Left renal pelvis (tissue), 4 donors: Measurements from ENCODE around the gene DLG5. TPM values are rescaled to one million over a fixed set of nuclear protein-coding genes. Genes with fewer than 3 reads are reported as not detected.

Source experiments
- DNase-seq, 4 donors: peaks; one replicate each; pipeline ENCODE4 v3.0.0-alpha.2; 2013; ENCODE audit warnings: low read depth in 4 of 4, low spot score in 3 of 4
- polyA plus RNA-seq, 4 donors: library from polyadenylated mRNA; unstranded; fragments of 120-200 nt; gene quantifications; one replicate each; pipeline ENCODE4 v1.2.1, GENCODE V29; 2013; ENCODE audit not compliant: insufficient read length in 4 of 4

DLG5 gene
- polyA plus RNA-seq, 4 donors, result 36.3 to 47.2 (median 39.2) TPM

GRCh38 chr10:77913090-77913489 lies 13.5 kb downstream of the DLG5 start:
- no peak for DNase-seq

DNA sequence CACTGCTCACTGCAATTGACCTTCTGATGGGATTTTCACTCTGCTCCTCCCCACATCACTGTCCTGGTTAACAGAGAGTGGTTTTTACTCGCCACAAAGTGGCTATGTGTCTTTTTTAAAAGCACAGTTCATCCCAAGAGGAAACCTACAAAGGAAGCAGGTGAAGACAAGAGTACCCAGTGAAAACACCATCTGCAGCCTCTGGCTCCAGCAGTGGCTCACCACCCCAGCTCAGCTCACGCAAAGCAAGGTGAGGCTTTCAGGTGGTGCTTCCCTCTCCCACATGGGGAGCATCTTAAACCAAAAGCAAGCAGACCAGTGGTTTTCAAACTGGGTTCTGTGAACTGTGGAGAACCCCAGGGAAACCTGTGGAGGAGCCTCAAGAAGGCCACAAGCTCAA lies 14.0 kb downstream of the DLG5 start:
- no peak for DNase-seq

GRCh38 chr10:77911535-77912123 lies 14.9 kb downstream of the DLG5 start:
- no peak for DNase-seq

DNA sequence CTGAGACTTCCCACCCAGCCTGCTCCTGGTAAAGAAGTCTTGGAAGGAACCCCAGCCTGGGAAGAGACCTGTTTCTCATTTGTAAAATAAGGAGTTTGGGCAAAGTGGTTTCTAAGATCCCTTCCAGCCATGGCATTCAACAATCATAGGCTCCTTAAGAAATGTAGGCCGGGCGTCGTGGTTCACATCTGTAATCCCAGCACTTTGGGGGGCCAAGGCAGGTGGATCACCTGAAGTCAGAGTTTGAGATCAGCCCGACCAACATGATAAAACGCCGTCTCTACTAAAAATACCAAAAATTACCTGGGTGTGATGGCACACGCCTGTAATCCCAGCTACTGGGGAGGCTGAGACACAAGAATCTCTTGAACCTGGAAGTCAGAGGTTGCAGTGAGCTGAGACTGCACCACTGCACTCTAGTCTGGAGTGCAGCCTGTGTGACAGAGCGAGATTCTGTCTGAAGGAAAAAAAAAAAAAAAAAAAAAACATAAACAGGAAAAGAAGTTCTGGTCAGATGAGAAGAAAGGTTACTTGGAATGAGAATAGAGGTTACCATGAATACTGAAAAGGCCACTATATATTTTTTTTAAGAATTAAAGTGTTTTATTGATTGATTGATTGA lies 15.9 kb downstream of the DLG5 start:
- no peak for DNase-seq

GRCh38 chr10:77909749-77910375 lies 16.7 kb downstream of the DLG5 start:
- DNase-seq, result no peak

GRCh38 chr10:77909021-77909748 lies 17.4 kb downstream of the DLG5 start:
- no peak for DNase-seq

DNA sequence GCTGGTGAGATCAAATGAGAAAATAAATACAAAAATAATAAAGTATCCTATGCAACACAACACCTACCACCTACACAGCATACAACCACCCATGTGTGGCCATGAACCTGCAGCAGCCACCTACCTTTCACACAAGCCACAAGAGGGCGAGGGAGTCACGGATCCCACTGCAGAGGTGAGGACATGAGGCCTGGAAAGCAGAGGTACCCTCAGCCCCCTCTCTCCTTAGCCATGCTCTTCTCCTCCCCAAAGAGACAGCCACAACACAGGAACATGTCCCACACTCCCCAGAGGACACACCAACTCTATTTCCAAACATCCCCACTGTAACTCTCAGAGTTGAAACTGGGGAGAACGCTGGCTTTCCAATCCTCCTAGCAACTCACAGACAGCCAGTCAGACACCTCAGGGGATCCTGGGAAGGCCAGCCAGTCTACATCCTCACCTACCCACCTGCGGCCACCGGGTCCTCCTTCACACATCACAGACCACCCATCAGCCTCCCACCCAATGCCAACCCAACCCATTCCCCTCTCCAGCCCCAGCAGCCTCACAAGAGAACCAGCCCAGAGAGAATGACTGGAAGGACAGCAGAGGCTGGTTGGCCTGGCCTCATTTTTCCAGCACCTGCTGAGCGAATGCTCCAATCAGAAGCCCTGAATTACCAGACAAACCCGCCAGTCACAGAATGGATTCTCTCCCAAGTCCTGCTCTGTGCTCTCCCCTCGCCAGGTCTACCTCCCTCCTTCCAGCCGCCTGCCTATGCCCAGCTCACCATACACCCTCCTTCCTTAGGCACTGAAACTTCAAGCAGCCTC lies 18.4 kb downstream of the DLG5 start:
- DNase-seq, result no peak

DNA sequence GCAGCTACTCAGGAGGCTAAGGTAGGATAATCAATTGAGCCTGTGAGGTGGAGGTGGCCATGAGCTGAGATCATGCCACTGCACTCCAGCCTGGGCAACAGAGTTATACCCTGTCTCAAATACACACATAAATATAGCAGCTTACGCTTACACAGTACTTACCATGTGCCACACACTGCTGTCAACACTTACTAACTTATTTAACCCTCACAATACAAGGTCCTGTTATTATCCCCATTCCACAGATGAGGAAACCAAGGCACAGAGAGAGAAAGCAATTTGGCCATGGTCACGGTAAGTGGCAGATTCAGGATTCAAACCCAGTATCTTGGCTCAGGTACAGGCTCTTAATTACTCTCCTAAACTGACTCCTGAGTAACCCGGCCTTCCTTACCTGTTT lies 19.1 kb downstream of the DLG5 start:
- DNase-seq, result no peak

- DNase-seq, result no peak
These were observed 19.6 kb downstream of the DLG5 start for GRCh38 chr10:77906951-77907421.

GRCh38 chr10:77905781-77906180 lies 20.8 kb downstream of the DLG5 start:
- DNase-seq, result no peak

GRCh38 chr10:77905086-77905748 lies 21.3 kb downstream of the DLG5 start:
- DNase-seq, result no peak

GRCh38 chr10:77904100-77904840 lies 22.3 kb downstream of the DLG5 start:
- DNase-seq, result no peak

DNA sequence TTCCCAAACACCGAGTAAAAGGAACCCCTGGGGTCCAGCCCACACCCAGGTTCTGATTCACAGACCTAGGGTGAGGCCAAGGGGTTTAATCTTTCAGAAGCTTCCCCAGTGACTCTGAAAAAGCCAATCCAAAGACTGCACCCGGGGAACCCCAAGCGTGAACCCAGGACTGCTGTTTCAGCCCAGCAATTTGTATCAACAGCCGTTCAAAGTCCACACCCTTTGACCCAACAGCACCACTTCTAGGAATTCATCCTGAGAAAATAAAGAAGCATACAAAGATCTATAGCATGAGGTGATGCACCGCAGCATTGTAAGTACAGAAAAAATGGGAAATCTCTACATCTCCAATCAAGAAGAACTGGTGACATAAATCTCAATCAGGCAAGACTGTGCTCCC lies 24.4 kb downstream of the DLG5 start:
- no peak for DNase-seq

DNA sequence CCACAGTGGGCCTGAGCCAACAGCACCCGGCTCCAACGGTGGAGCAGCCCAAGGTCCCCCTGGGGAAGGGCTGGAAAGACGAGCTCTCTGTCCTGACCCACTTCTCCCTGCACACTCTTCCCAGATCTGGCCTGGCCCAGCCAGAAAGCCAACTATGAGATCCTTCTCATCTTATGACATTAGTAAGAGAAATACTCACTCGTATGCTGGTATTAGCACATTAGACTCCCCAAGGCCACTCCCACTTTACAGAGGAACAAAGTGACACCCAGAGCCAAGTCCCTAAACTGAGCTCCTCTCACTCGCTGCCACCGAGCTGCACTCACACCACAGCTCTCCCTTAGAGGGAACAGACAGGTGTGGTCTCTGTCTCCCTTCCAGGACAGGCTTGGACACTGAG lies 24.8 kb downstream of the DLG5 start:
- no peak for DNase-seq

DNA sequence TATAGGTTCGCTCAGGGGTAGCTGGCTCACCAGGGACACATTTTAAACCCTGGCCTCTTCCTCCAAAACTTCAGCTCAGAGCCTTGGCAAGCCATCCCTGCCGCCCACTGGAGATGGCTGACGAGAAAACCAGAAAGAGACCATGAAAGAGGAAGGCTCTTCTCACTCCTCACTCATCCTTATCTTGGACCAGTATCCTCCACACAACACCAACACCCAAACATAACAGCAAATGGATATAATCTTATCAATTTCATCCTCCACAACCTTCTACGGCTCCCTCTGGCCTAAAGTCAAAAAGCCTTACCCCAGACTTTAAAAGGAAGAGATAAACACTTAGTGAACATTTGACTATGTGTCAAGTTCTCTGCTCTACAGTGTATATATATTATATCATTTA lies 26.9 kb downstream of the DLG5 start:
- no peak for DNase-seq

- no peak for DNase-seq
These were observed 27.5 kb downstream of the DLG5 start for GRCh38 chr10:77899080-77899477.

DNA sequence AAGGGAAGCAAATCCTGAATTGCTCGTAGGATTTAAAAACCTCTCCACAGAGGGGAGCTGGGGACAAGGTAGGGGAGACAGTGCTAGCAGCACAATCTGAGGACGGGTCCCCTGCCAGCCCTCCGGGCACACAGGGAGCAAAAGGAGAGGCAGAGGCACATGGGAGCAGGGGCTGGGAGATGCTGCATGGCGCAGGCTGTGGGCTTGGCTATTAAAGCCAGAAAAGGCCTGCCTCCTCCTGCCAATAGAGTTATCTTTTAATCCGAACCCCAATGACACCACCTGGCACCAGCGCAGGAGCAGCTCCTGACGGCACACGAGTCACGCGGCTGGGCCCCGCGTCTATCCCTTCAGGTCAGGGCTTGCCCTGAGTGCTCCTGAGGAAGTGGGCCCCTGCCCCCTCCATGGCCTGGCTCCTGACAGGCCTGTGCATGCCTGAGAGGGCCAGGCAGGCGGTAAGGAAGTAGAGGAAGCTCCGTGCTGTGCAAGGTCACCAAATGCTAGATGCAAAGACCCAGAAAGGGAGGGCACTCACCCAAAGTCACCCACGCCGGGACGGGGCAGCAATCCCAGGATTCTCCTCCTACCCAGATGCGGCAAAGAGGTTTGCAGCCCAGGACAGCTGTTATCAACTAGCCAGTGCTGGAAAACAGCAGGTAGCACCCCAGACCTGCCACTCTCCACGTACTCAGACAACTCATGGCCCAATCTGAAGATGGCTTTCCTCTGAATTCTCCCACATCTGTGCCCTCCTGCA lies 28.1 kb downstream of the DLG5 start:
- DNase-seq, result no peak

DNA sequence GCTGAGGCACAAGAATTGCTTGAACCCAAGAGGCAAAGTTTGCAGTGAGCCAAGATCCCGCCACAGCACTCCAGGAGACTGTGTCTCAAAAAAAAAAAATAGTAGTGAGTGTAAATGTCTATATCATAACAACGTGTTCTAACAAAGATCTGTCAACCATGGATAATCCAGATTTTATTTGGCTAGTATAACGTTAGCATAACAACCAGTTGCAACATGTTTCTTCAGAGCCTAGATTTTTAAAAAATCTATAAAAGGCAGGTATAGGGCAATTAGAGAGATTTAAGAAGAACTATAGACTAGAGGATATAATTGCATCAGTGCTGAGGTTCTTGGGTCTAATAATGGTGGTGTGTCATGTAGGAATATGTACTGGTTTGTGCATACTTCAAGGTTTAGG lies 30.5 kb downstream of the DLG5 start:
- DNase-seq, result no peak

DNA sequence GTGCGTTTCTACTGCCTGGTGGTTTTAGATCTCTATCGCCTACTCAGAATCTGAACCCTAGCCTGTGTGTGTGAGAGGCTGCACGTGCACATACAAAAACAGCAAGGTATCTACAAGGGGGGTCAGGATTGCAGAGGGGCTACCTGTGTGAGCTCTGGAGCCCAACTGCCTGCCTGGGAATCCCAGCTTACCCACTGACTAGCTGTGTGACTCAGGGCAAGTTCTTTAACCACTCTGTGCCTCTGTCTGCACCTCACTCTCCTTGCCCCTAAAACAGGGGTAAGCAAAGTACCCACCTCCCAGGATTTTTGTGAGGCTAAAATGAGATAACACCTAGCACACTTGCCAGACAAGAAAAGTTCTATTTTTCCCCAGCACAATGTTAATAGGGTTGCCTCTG lies 32.5 kb downstream of the DLG5 start:
- DNase-seq, result no peak
